K562 treated with DMSO at 1 percent for 12 hours (cell line): Measurements from ENCODE around the gene KCTD13. TPM values are rescaled to one million over a fixed set of nuclear protein-coding genes. Genes with fewer than 3 reads are reported as not detected.

Source experiments
- total RNA-seq: library from RNA; unstranded; fragments of 300-600 nt; gene quantifications from 2 replicates; pipeline ENCODE4 v1.2.3, GENCODE V29; 2022; ENCODE audit not compliant: insufficient read depth

Gene KCTD13
- total RNA-seq: 27.1 and 44.6 TPM in 2 replicates

GRCh38 chr16:29925781-29926710, at the start of gene KCTD13:
Gene KCTD13 (minus strand): TSS chr16:29926226. CDS start chr16:29926033, 193 bp downstream.

DNA sequence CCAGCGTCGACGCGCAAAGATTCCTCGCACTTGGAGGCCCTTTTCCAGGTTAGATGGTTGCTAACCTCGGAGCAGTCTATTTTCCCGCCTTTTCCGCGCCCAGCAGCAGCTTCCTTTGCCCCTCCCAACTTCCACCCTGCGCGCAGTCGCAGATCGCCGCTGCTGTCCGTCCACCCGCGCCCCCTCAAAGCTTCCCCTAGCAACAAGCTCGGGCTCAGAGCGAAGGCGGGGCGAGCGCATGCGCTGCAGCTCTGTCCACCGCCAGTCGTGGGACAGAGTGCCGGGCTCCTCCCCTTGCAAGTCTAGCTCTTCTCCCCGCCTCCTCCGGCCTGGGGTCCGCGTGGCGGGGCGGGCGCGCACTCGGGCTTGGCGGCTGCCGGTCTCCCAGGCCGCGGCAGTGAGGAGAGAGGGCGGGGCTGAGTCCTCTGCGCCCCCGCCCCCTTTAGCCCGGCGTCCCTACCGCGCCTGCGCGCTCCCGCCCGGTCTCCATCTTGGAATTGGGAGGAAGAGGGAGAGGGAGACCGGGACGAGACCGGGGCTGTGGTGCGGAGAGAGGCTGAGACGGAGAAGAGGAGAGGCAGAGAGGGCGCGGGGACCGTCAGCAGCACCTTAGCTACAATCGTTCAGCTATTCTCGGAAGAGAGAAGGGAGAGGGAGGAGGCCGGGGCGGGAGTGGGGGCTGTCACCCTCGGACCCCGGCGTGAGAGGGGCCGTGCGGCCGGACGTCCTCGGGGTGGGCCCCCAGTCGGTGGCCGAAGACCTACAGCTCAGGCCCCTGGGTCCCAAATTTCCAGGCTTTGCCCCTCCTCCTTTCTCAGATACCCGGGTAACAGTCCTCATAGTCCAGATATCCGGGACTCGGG, 47.6 kb upstream of the KCTD13 start, which contains the start of gene TAOK2:
TSS of gene TAOK2 (plus strand) at position 485 of the 863 bp plus-strand sequence. CDS start 3,905 bp downstream, outside the sequence.

DNA sequence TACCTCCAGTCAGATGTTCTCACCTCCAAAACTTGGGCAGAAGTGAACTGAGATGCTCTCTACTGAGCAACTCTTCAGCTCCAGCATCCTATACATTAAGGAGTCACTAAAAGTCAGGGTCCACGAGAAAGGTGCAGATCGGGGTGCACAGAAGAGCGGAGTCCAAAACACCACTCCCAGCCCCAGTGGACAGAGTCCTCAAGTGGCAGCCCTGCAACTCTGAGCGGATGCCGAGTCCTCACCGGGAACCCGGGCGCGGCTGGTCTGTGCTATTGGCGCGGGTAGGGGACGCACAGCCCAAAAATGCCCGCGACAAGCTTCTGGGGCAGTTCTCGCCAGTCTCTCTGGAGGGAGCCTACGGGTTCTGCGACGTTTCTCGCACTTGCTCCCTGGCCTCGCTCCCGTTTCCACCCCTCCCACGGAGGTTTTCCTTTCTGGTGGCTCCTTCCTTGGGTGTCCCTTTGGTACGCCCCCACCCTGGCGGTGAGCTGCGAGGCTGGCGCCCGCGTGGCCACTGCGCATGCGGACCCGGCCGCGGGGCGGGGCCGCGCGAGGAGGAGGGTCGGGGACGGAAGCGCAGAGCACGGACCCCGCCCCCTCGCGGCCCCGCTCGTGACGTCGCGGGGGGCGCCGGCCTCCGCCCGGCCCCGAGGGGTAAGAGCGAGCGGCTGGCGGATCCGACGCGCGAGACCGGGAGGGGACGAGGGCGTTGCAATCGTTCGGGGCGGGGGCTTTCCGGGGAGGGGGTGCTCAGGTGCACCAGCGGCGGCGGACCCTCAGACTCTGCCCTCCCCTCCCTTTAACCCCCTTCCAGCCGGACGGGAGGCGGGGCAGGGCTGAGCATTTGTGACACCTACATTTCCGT, 35.7 kb upstream of the KCTD13 start, which contains the start of gene TMEM219:
TSS of gene TMEM219 (plus strand) at position 601 of the 865 bp plus-strand sequence. CDS start 1,065 bp downstream, outside the sequence.

DNA sequence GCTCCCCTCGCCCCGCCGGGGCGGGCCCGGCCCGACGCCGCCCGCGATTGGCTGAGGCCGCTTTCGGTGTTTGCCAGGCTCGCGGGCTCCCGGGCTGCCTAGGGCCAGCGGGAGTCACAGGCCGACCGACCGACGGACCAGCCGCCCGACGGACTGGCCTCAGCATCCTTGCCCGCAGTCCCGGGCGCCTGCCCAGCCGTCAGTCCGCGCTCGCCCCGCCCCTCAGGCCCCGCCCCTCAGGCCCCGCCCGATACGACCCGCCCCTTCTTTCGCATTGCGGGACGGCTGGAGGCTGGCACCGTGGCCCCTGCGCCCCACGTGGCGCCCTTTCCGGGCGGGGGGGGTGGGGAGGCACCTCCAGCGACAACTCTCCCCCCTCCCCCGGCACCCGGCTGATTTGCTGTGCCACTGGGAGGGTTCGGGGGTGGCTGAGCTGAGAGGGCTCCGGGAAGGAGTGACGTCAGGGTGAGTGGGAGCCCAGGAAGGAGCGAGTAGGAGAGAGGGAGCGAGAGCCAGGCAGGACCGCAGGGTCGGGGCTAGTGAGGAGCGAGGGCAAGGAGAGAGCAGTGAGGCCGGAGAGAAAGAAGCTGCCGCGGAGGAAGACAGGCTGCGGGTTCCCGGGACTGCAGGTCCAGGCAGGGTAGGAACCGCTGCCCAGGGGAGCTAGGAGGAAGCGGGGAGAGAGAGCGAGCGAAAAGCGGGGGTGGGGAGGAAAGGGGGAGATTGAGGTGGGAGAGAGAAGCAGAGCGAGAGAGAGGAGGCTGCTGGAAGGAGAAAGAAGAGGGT, 25.7 kb downstream of the KCTD13 start, which contains the start of gene ASPHD1:
TSS of gene ASPHD1 (plus strand) at position 387 of the 786 bp plus-strand sequence. CDS start 484 bp downstream, outside the sequence.

DNA sequence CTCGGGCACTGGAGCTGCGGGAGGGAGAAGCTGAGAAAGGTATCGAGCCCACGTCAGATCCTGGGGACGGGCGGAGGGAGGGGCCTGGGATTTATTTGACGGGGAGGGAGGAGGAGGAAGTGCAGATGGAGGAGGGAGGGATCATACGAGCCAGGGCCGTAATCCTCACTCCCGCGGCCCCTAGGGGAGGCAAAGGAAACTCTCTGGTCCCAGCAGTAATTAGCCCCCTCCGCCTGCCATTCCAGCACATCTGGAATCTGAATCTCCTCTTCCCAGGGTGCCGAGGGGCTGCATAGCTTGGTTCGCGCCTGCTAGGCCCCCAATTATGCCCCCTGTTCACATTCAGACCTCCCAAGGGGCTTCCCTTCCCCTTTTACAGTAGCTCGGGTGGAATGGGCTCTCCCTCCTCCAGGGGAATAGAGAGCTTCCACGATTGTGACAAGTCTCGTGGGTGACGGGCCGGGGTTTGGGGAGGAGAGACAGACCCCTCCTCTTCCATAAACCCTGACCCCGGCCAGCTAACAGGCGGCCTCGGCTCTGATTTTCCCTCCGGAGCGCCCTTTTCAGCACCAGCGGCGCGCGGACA, 26.4 kb downstream of the KCTD13 start, which contains the start of gene SEZ6L2:
TSS of gene SEZ6L2 (minus strand) at position 35 of the 586 bp plus-strand sequence. CDS start 531 bp downstream, outside the sequence.

GRCh38 chr16:29862884-29863668, 63.0 kb downstream of the KCTD13 start, which contains the start of gene CDIPT:
Gene CDIPT (minus strand): TSS chr16:29863226. CDS start chr16:29862857, 369 bp downstream.

Other genes starting within 250 kb of the KCTD13 start
- gene QPRT, start 247.0 kb downstream of the KCTD13 start, total RNA-seq: 174 TPM in 2 replicates
- gene C16orf54, start 180.2 kb downstream of the KCTD13 start, total RNA-seq: not detected in 2 replicates
- gene ZG16, start 148.0 kb downstream of the KCTD13 start, total RNA-seq: not detected in 2 replicates
- gene KIF22, start 135.5 kb downstream of the KCTD13 start, total RNA-seq: 116 and 135 TPM in 2 replicates
- gene MAZ, start 119.7 kb downstream of the KCTD13 start, total RNA-seq: 261 and 270 TPM in 2 replicates
- 0.38 and 1.3 TPM in 2 replicates for gene PRRT2, start 114.0 kb downstream of the KCTD13 start, total RNA-seq
- 36.1 and 48.1 TPM in 2 replicates for gene PAGR1, start 110.1 kb downstream of the KCTD13 start, total RNA-seq
- 4.6 TPM in 2 replicates for gene MVP, start 105.8 kb downstream of the KCTD13 start, total RNA-seq
- 87.8 and 89.1 TPM in 2 replicates for gene CDIPT, start 63.0 kb downstream of the KCTD13 start, total RNA-seq
- 2.8 and 3.6 TPM in 2 replicates for gene SEZ6L2, start 26.7 kb downstream of the KCTD13 start, total RNA-seq
- not detected in 2 replicates for gene ASPHD1, start 25.7 kb downstream of the KCTD13 start, total RNA-seq
- 166 and 188 TPM in 2 replicates for gene TMEM219, start 35.9 kb upstream of the KCTD13 start, total RNA-seq
- 38.3 and 60.9 TPM in 2 replicates for gene TAOK2, start 47.6 kb upstream of the KCTD13 start, total RNA-seq
- gene HIRIP3, start 69.4 kb upstream of the KCTD13 start, total RNA-seq: 23.6 and 28.9 TPM in 2 replicates
- 95.4 and 119 TPM in 2 replicates for gene INO80E, start 70.0 kb upstream of the KCTD13 start, total RNA-seq
- 0.99 and 2.0 TPM in 2 replicates for gene DOC2A, start 84.8 kb upstream of the KCTD13 start, total RNA-seq
- gene C16orf92, start 97.0 kb upstream of the KCTD13 start, total RNA-seq: not detected in 2 replicates
- 0.61 and 1.6 TPM in 2 replicates for gene TLCD3B, start 105.0 kb upstream of the KCTD13 start, total RNA-seq
- gene ALDOA, start 139.5 kb upstream of the KCTD13 start, total RNA-seq: 2,121 and 2,279 TPM in 2 replicates
- 260 and 325 TPM in 2 replicates for gene PPP4C, start 149.8 kb upstream of the KCTD13 start, total RNA-seq
- 0.48 TPM in 1 of 2 replicates, not detected in the other for gene TBX6, start 165.7 kb upstream of the KCTD13 start, total RNA-seq
- 75.6 and 79.1 TPM in 2 replicates for gene YPEL3, start 170.0 kb upstream of the KCTD13 start, total RNA-seq
- 1.3 and 1.9 TPM in 2 replicates for gene GDPD3, start 187.3 kb upstream of the KCTD13 start, total RNA-seq
- 50.2 and 62.3 TPM in 2 replicates for gene MAPK3, start 197.0 kb upstream of the KCTD13 start, total RNA-seq